AG04449 (cell line): ENCODE results near the gene ANKS1A.

Experiments
- CTCF ChIA-PET: fragments of 350-600 bp; formaldehyde crosslinking; extraction: SDS; loops from one replicate; lab custom pipeline; 2021; ENCODE audit warnings: antibody characterized with exemption; lab: Yijun Ruan, JAX
- POLR2A ChIA-PET: fragments of 400-600, 350-600 bp; formaldehyde crosslinking; extraction: SDS; loops from one replicate; lab custom pipeline; 2020; ENCODE audit warnings: antibody characterized with exemption, inconsistent platforms; lab: Yijun Ruan, JAX
- DNase-seq: peaks from one replicate; pipeline ENCODE4 v3.0.0-alpha.2; 2010; ENCODE audit warnings: low read depth, low spot score
- H3K4me3 ChIP-seq: 2 replicates; pipeline ENCODE4 v1.5.1; 2011; ENCODE audit warnings: low read depth, mild to moderate bottlenecking, control low read depth, low read length
- TF ChIP-seq, protein P1 (sequence below): IDR thresholded peaks from one replicate; pipeline ENCODE4 v1.5.1; 2011; ENCODE audit warnings: mild to moderate bottlenecking, moderate library complexity, low read length, control low read depth, inconsistent platforms; ENCODE audit not compliant: insufficient read depth; ENCODE audit errors: missing control alignments

Gene ANKS1A

DNA sequence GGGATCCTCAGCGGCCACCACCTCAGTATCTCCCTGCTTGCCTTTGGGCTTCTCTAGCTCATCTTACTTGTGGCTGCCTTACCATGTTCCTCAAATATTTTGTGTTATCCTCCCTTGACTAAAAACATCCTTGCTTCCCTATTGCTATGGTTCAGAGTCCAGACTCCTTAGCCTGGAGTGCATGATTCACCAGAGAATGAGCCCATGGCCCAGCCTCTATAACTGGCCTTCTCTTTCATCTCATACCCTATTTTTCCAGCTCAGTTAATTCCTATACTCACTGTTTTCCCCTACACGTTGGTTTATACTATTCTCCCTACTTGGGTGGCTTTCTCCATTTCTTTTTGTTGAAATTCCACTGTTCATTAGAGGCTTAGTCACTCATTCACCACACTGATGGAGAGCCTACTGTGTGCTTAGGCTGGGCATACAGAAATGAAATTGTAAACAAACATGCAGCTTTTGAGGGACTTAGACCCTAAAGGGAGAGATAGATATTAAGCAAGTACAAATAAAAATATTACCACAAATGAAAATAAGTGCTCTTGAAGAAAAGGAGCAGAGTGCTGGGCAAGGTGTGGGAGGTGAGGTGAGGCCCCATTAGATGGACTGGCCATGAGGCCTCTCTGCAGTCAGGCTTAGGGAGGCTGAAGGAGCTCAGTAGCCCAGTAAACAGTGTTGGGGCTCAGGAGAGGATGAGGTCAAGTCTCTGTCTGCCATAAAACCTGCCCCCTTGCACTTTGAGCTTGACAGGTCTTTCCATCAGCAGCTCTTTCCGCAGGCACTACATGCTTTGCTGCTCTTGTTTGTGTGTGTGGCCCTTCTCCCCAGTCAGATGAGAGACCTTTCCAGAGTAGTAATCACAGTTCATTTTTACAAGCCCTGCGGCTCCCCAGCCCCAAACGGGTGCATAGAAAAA, 142.8 kb downstream of the ANKS1A start:
- no peak for DNase-seq
- ChIA-PET POLR2A (no interaction called here), CTCF (interaction anchor here (1.2 to 1.5 kb wide), 2 partner anchors 11 to 47 kb away, joined by 3 to 5 read pairs; no protein-coding TSS in a partner anchor)
- TF ChIP-seq, protein P1, sequence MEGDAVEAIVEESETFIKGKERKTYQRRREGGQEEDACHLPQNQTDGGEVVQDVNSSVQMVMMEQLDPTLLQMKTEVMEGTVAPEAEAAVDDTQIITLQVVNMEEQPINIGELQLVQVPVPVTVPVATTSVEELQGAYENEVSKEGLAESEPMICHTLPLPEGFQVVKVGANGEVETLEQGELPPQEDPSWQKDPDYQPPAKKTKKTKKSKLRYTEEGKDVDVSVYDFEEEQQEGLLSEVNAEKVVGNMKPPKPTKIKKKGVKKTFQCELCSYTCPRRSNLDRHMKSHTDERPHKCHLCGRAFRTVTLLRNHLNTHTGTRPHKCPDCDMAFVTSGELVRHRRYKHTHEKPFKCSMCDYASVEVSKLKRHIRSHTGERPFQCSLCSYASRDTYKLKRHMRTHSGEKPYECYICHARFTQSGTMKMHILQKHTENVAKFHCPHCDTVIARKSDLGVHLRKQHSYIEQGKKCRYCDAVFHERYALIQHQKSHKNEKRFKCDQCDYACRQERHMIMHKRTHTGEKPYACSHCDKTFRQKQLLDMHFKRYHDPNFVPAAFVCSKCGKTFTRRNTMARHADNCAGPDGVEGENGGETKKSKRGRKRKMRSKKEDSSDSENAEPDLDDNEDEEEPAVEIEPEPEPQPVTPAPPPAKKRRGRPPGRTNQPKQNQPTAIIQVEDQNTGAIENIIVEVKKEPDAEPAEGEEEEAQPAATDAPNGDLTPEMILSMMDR: no peak
- no peak overlapping the region for H3K4me3 ChIP-seq

DNA sequence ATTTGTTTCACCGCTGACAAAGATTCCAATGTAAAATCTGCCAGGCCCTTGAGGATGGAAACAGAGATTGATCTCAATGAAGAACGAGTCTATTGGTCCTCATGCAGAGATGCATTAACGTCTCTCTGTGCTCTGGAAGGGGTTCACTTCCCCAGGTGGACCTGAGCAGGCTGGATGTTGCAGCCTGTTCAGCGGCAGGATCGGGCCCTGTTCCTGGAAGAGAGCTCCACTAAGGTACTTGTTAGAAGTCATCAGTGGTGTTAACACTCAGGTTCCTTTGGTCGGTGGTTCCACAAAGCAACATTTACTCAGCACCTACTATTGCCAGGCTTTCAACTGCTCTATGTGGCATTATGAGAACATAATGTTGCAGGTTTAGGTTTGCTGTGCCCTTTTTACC, 144.6 kb downstream of the ANKS1A start:
- TF ChIP-seq, protein P1: no peak
- ChIA-PET CTCF (interaction anchor here (0.9 to 1.9 kb wide), 2 partner anchors 14 to 207 kb away, joined by 3 to 6 read pairs; no protein-coding TSS in a partner anchor), POLR2A (no interaction called here)
- H3K4me3 ChIP-seq: no peak overlapping the region
- no peak for DNase-seq

DNA sequence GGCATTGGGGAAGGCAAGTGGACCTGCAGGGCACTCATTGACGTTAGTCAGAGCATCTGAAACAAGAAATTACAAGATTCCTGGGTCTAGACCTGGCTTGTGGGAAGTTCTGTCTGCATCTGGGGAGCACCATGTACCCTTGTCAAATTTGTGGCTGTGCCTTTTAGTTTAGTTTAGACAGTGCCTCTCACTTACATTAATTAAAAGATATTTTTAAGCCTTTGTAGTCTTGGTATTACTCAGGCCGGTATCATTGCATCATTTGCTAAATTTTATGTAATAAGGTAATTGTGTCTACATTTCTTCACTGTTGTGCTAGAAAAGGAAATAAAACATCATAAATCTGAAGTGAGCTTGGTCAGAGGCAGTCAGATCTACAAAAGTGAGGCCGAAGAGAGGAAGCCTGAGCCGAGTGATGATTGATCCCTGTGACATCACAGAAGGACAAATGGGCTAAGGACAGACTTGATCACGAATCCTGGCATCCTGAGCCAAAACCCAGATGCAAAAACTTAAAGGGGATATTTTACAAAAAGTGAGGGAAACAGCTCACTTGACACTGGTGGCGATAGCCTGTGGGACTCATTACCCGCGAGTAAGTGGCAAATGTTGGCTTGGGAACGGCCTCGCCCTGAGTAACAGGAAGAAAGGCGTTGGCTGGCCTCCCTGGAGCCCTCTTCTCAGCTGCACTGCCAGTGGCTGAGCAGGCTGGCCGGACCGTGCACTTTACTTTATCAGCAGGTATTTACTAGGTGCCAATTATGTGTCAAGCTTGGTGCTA, 145.5 kb downstream of the ANKS1A start:
- TF ChIP-seq, protein P1: no peak
- ChIA-PET CTCF (interaction anchor here (1.1 to 1.9 kb wide), 3 partner anchors 15 to 206 kb away, joined by 3 to 6 read pairs (median 4); no protein-coding TSS in a partner anchor), POLR2A (no interaction called here)

DNA sequence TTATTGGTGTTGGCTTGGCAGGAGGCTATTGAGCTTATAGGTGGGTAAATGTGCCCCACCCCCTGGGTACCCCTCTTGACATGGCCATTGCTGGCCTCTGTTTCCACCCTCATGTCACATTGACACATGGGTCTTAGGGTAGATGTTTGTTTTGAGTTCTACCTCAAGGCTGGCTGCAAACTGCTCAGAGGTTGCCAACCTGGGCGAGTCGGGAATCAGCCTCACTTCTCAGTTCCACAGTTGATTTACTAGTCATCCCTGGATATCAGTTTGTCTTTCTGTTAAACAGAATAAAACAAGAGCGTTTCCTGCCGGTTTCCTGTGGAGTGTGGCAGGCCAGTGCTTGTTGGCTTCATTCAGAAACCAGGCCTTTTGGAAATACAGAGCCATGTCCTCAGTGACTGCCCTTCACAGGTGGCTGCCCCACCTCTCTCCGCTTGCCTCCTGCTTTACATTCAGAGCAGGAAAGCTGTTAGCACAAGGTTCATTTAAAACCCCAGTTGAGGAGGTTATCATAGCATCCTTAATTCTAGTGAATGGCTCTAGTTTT, 146.5 kb downstream of the ANKS1A start:
- ChIA-PET POLR2A (no interaction called here), CTCF (interaction anchor here (1.6 kb wide), 1 partner anchor 14 kb away, joined by 4 read pairs; no protein-coding TSS in a partner anchor)
- DNase-seq: no peak
- H3K4me3 ChIP-seq: no peak overlapping the region
- TF ChIP-seq, protein P1: no peak

More for the DNA sequence above, 145.5 kb downstream of the ANKS1A start:
- DNase-seq: no peak
- no peak overlapping the region for H3K4me3 ChIP-seq

DNA sequence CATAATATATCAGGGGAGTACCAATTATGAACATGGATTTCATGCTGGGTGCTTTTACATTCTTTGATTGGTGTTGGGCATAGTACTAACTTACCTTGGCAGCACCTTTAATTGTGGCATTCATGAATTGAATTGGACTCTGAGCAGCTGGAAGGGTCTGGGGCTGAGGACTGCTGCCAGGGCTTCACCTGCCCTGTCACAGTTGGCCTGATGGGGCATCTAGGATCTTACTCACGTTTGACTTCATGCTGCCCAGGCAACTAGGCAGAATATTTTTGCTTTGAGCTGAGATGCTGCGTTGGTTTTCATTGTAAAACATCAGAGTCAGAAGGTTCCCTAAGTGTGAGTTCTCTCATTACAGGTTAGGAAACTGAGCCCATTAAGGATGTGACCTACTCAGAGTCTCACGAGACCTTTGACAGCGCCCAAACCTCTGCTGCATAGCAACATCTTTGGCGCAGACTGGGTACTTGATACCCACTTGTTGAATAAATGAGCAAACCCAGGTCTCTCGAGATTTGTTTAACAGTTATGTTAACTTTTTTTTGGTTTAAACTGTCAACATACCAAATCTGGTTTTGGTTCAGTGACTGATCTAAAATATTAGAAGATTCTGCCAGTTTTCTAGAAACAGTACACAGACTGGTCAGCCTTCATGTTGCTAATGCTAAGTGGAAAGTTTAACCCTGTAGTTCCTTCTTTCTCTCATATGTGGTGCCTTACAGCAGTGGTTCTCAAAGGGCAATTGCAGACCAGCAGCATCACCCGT, 147.2 kb downstream of the ANKS1A start:
- ChIA-PET CTCF (interaction anchor here (1.6 to 2.0 kb wide), 3 partner anchors 12 to 49 kb away, joined by 4 to 10 read pairs (median 4); no protein-coding TSS in a partner anchor), POLR2A (no interaction called here)
- DNase-seq: no peak
- TF ChIP-seq, protein P1: no peak
- no peak overlapping the region for H3K4me3 ChIP-seq
